IPS-18a (cell line): ENCODE data around the gene HERPUD1.

Source experiments
- H3K27ac ChIP-seq: one replicate; pipeline ENCODE4 v1.5.1; 2013; ENCODE audit warnings: low read length
- H3K27me3 ChIP-seq: one replicate; pipeline ENCODE4 v1.6.1; 2013; ENCODE audit warnings: mild to moderate bottlenecking, low read length; ENCODE audit not compliant: control insufficient read depth, insufficient read depth
- H3K36me3 ChIP-seq: one replicate; pipeline ENCODE4 v1.6.1; 2013; ENCODE audit warnings: low read depth, low read length; ENCODE audit not compliant: control insufficient read depth
- H3K4me1 ChIP-seq: one replicate; pipeline ENCODE4 v1.6.1; 2013; ENCODE audit warnings: low read depth, low read length; ENCODE audit not compliant: control insufficient read depth
- H3K4me3 ChIP-seq: one replicate; pipeline ENCODE4 v1.5.1; 2013; ENCODE audit warnings: low read length
- H3K9ac ChIP-seq: one replicate; pipeline ENCODE4 v1.6.1; 2013; ENCODE audit warnings: mild to moderate bottlenecking, low read length, moderate library complexity
- H3K9me3 ChIP-seq: one replicate; pipeline ENCODE4 v1.6.1; 2013; ENCODE audit warnings: low read depth, low read length; ENCODE audit not compliant: control insufficient read depth

Gene HERPUD1

DNA sequence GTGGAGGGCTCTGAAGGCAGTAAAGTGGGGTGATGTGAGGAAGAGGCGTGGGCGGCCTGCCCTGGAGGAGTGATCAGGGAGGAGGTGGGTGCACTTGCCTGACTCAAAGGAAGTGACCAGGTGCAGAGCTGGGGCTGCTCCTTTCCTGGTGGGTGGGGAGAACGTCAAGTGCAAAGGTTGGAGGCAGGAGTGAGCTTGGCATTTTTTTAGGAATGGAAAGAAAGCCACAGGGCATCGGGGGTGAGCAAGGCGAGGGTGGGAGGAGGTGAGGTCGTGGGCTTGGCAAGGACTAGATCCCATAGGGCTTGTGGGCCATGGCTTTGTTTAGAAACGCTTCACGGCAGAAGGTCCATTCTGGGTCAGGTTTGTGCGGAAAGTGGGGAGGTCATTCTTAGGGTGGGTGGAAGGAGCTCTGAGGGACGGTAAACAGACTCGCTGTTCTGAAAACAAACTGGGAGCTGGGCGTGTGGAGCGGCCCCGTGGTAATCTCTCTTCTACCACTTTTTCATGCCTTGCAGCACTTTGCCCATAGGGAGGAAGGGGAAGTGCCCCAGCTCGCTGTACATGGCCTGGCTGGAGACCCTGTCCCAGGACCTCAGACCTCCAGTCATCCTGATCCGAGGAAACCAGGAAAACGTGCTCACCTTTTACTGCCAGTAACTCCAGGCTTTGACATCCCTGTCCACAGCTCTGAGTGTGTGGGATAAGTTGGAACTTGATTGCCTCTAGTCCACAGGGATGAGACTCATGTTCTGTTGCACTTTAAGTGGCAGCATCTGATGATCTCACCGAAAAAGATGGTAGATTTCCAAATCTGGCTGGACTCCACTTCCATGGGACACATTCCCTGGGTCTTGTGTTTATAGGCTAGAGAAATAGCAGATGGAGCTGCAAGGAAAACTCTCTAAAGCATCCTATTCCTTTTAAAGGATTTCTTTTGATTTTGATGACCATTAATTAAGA is 18.9 kb upstream of the HERPUD1 start:
- H3K9ac ChIP-seq, result no peak overlapping the region
- no peaks in the 10 kb centered on the region for H3K36me3 ChIP-seq
- no peak overlapping the region for H3K4me3 ChIP-seq
- H3K27ac ChIP-seq, result no peak overlapping the region
- no peaks in the 10 kb centered on the region for H3K27me3 ChIP-seq
- H3K4me1 ChIP-seq, result peaks cover 10% of the 10 kb centered on the region
- no peaks in the 10 kb centered on the region for H3K9me3 ChIP-seq

DNA sequence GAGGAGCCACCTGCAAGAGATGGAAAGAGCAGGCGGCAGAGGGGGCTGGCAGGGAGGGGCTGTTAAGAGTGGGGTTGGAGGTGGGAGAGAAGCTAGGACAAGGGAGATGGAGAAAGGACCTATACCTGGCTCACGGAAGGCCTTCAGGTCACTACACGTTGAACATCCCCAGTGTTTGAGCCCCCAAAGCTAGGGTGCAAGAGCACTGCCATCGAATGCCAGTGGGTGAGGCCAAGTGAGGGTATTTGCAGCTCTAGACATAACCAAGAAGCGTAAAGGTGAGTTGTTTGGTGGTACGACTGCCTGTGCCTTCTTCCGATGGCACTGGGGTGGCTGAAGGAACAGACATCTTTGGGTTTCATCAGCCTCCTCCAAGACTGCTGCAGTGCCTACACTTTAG is 17.0 kb upstream of the HERPUD1 start:
- no peaks in the 10 kb centered on the region for H3K27me3 ChIP-seq
- H3K9me3 ChIP-seq, result no peaks in the 10 kb centered on the region
- H3K9ac ChIP-seq, result no peak overlapping the region
- no peak overlapping the region for H3K27ac ChIP-seq
- H3K36me3 ChIP-seq, result no peaks in the 10 kb centered on the region
- peaks cover 6% of the 10 kb centered on the region for H3K4me1 ChIP-seq
- H3K4me3 ChIP-seq, result no peak overlapping the region

DNA sequence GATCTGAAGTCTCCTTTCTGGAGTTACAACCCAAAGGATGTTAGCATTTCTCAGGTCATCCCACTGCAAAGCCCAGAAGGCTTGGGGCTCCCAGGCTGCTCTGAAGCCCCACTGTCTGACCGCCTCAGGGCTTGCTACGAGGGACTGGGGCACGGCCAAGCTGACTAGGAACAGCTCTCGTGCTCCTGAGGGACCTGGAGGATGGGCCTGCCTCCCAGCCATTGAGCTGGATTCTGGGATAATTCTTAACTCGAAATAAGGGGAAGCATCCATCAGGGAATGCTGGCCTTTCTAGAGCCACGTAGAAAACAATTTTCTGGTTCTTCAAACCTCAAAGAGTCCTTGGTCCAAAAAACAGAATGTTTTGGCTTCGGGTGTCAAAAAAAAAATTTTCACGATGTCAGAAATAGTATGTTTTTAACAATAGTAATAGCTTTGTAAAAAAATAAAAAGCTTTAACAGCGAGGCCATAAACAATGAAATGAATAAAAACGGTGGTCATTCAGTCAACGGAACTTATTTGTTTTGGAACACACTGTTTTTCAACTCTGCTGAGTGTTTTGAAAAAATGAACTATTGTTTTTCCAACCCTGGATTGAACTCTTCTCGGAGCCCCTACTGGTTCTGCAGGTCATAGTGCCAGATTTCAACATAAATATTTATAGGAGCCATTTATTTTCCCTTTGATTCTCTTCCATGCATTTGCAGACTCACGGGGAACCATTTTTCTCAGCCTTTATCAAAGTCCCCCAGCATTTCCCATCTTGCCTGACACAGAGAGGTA is 16.4 kb upstream of the HERPUD1 start:
- Histone ChIP-seq H3K27ac (no peak overlapping the region), H3K9me3 (no peaks in the 10 kb centered on the region), H3K27me3 (no peaks in the 10 kb centered on the region), H3K9ac (no peak overlapping the region), H3K4me1 (peaks cover 6% of the 10 kb centered on the region), H3K4me3 (no peak overlapping the region), H3K36me3 (no peaks in the 10 kb centered on the region)

- Histone ChIP-seq H3K9me3 (no peaks in the 10 kb centered on the region), H3K4me3 (no peak overlapping the region), H3K27me3 (no peaks in the 10 kb centered on the region), H3K36me3 (no peaks in the 10 kb centered on the region), H3K27ac (no peak overlapping the region), H3K9ac (no peak overlapping the region), H3K4me1 (peaks cover 3% of the 10 kb centered on the region)
These were observed 15.2 kb upstream of the HERPUD1 start for GRCh38 chr16:56916571-56917403.

GRCh38 chr16:56918467-56919012 is 13.4 kb upstream of the HERPUD1 start:
- Histone ChIP-seq H3K4me3 (no peak overlapping the region), H3K27ac (no peak overlapping the region), H3K9me3 (no peaks in the 10 kb centered on the region), H3K27me3 (no peaks in the 10 kb centered on the region), H3K4me1 (no peaks in the 10 kb centered on the region), H3K9ac (no peak overlapping the region), H3K36me3 (no peaks in the 10 kb centered on the region)

DNA sequence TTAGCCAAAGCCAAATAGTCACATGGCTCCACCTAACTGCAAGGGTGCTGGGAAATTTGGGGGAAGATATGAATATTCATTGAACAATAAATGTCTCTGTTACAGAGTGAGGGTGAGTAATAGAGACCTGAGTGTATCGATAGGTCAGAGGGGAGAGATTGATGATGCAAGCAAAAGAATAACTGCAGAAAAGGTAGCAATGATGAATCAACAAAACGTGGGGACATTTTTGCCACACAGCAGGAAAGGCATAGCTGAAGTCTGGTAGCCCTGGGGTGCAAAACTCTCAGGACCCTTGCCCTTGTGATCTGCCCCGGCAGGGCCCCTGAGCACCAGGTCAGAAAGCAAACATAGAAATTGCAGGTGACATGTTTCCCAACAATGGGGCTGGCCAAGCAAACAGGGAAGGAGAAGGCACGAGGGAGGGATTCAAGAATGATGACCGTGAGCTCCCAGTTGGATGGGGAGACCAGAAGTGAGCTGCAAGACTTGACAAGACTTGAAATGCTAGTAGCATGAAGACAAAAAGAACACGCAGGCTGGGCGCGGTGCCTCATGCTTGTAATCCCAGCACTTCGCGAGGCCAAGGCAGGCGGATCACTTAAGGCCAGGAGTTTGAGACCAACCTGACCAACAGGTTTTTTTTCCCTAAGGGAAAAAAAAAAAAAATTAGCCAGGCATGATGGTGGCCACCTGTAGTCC is 12.7 kb upstream of the HERPUD1 start:
- Histone ChIP-seq H3K9ac (no peak overlapping the region), H3K9me3 (no peaks in the 10 kb centered on the region), H3K36me3 (no peaks in the 10 kb centered on the region), H3K27ac (no peak overlapping the region), H3K4me1 (no peaks in the 10 kb centered on the region), H3K4me3 (no peak overlapping the region), H3K27me3 (no peaks in the 10 kb centered on the region)

- H3K27me3 ChIP-seq, result no peaks in the 10 kb centered on the region
- no peak overlapping the region for H3K27ac ChIP-seq
- H3K36me3 ChIP-seq, result no peaks in the 10 kb centered on the region
- no peak overlapping the region for H3K4me3 ChIP-seq
- no peaks in the 10 kb centered on the region for H3K4me1 ChIP-seq
- no peaks in the 10 kb centered on the region for H3K9me3 ChIP-seq
- H3K9ac ChIP-seq, result no peak overlapping the region
These were observed 10.4 kb upstream of the HERPUD1 start for GRCh38 chr16:56921571-56921970.

- Histone ChIP-seq H3K4me3 (no peak overlapping the region), H3K4me1 (no peaks in the 10 kb centered on the region), H3K9ac (no peak overlapping the region), H3K27ac (no peak overlapping the region), H3K9me3 (no peaks in the 10 kb centered on the region), H3K36me3 (no peaks in the 10 kb centered on the region), H3K27me3 (no peaks in the 10 kb centered on the region)
These were observed 8.4 kb upstream of the HERPUD1 start for GRCh38 chr16:56923481-56924091.

GRCh38 chr16:56927471-56927870 is 4.5 kb upstream of the HERPUD1 start:
- Histone ChIP-seq H3K9ac (no peak overlapping the region), H3K27me3 (no peaks in the 10 kb centered on the region), H3K36me3 (no peaks in the 10 kb centered on the region), H3K4me3 (no peak overlapping the region), H3K4me1 (peaks cover 11% of the 10 kb centered on the region), H3K9me3 (no peaks in the 10 kb centered on the region), H3K27ac (no peak overlapping the region)

DNA sequence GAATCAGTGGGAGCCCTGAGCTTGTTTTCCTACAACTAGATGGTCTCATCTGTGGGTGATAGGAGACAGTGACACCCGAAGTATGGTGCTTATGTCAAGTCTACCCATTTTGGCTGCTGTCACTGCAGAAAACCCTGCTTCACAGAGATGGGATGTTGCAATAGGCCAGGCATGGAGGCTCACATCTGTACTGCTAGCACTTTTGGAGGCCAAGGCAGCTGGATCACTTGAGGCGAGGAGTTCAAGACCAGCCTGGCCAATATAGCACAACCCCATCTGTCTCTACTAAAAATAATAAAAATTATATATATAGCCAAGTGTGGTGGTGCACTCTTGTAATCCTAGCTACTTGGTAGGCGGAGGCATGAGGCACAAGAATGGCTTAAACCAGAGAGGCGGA is 2.3 kb upstream of the HERPUD1 start:
- Histone ChIP-seq H3K9me3 (no peaks in the 10 kb centered on the region), H3K36me3 (no peaks in the 10 kb centered on the region), H3K27me3 (no peaks in the 10 kb centered on the region), H3K4me3 (no peak overlapping the region), H3K4me1 (peaks cover 21% of the 10 kb centered on the region), H3K27ac (no peak overlapping the region), H3K9ac (no peak overlapping the region)
